GM19463 (cell line): Measurements from ENCODE around the gene KRT7.

ENCODE experiments used
- ATAC-seq: cut with Tn5 transposase; IDR thresholded peaks from one replicate; pipeline ENCODE4 v1.9.1; 2021; ENCODE audit warnings: mild to moderate bottlenecking, moderate library complexity; ENCODE audit not compliant: unreplicated experiment

Gene KRT7

GRCh38 chr12:52199294-52199919, 33.6 kb upstream of the KRT7 start:
- no peak for ATAC-seq

DNA sequence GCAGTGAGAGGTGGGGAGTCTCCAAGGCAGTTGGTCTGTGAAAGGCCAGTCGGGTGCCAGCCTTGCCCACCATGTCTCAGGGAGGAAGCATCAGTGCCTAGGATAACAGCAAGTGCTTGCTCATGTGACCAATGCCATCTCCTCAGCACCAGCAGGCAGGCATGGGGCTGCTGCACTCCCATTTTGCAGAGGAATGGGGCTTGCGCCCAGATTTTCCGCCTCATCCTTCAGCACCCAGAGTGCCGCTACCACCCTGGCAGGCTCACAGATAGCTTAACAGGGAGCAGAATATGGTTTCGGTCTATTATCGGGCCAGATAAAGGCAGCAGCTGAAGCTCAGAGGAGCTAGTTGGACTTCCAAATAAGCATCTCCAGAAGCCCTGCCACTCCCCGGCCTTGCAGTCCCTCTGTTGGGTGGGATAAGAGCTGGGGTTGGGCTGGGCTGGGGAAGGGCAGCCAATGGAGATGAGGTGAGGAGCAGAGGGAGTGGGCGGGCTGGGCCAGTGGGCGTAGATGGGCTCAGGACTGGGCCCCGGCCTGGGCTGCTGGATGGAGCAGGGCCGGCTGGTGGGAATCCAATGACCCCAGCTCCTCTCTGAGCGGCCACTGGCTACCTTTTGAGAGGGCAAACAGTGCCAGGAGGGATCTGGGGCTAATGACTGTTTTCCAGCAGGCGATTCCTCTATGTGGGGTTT, 32.8 kb upstream of the KRT7 start:
- ATAC-seq, result no peak

DNA sequence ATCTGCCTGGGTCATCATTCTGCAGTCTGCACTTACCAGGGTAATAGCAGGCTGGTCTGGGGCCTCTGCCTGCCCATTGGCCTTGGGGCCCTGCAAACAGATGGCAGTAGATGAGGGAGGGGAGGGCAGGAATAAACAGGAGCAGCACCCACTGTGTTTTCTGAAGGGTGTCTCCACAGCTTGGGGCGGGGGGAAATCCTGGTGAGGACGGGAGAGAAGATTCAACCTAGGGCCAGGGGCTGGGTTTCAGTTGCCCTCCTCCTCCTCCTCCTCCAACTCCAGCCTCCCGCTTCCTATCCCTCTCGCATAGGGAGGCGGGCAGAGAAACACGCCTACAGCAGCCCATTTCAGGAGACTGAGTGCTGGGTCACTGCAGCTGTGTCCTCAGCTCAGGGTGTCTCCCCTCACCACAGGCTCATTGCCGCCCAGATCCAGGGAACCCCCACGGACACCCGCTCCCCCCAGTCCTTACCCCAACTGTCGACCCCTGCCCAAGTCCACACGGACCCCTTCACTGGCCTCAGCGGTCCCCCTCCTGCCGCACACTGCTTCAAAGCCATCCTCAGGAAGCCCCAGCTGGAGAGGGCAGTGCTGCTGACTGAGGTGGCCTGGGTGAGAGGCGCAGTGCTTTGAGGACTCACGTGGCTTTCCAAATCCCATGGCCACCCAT, 32.1 kb upstream of the KRT7 start:
- no peak for ATAC-seq

DNA sequence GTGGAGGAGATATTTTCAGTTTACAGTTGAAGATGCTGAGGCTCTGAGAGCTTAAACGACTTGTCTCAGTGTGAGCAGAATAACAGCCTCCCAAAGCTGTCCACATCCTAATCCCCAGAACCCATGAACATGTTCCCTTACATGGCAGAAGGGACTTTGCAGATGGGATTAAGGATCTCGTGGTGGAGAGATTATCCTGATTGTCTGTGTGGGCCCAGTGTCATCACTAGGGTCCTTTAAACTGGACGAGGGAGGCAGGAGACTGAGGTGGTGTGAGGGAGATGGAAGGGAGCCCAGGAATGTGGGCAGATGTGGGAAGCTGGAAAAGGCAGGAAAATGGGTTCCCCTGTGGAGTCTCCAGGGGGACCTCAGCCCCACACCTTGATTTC, 31.6 kb upstream of the KRT7 start:
- no peak for ATAC-seq

DNA sequence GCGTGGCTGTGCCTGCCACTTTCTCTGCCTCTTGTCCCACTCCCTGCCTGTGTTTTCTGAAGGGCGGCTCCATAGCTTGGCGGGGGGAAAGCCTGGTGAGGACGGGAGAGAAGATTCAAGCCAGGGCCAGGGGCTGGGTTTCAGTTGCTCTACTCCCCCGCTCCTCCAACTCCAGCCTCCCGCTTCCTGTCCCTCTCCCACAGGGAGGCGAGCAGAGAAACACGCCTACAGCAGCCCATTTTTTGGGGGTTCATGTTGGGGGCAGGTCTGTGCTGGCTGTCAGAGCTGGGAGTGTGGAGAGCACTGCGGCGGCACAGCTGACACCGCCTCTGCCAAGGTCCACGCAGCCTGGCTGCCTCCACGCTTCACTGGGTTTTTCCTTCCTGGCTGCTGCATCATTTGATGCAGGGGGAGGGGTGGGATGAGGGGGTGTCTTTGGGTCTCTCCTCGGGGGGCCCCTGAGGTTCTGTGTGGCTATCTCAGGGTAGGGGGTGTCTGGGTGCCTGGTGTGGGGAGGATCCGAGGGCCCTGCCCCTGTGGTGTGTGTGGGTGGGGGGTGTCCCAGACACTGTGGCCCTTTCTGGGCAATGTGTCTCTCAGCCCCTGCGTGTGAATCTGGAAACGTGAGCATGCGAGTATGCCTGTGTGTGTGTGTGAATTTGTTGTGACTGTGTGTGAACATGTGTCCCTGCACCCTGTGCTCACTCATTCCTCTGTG, 30.5 kb upstream of the KRT7 start:
- ATAC-seq, result no peak

GRCh38 chr12:52203079-52203921, 29.7 kb upstream of the KRT7 start:
- ATAC-seq, result no peak

- no peak for ATAC-seq
These were observed 28.7 kb upstream of the KRT7 start for GRCh38 chr12:52204095-52204930.

- ATAC-seq, result no peak
These were observed 28.0 kb upstream of the KRT7 start for GRCh38 chr12:52204931-52205505.

- no peak for ATAC-seq
These were observed 27.3 kb upstream of the KRT7 start for GRCh38 chr12:52205612-52206303.

GRCh38 chr12:52206304-52207040, 26.6 kb upstream of the KRT7 start:
- ATAC-seq, result no peak

DNA sequence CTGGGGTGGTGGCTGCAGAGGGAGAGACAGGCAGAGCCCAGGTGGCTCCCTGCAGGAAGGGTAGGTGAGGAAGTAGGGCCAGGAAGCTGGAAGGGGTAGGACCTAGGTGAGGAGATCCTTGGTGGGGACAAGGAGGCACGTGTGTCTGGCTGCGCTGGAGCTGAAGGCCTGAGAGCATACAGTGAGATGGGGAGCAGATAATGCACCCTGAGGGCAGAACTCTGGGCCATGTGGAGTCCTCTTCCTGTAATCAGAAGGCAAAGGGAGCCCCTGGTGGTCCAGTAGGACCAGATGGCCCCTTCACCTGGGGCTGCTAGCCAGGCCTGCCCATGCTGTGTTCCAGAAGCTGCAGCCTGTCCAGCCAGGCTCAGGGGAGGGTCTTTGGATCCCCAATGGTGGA, 25.9 kb upstream of the KRT7 start:
- ATAC-seq, result no peak

GRCh38 chr12:52207895-52208294, 25.1 kb upstream of the KRT7 start:
- ATAC-seq, result no peak

- ATAC-seq, result no peak
These were observed 24.4 kb upstream of the KRT7 start for GRCh38 chr12:52208424-52209165.

DNA sequence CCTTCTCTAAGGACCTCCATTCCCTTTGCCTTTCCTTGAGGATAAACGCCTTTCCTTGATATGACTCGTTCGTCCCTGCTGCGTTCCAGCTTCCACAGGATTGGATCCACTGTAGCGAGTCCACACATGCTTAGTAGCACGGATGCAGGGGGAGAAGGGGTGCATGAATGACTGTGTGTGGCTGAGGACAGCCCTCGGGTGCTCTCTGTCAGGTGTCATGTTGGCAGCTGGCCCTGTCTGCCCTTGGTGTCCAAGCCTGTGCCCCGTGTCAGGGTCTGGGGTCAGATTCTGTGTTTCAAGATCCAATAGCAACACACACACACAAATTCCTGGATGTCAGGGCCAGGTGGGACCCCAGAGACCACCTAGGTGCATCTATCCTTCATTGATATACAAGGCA, 23.7 kb upstream of the KRT7 start:
- no peak for ATAC-seq

GRCh38 chr12:52210186-52210924, 22.7 kb upstream of the KRT7 start:
- no peak for ATAC-seq

DNA sequence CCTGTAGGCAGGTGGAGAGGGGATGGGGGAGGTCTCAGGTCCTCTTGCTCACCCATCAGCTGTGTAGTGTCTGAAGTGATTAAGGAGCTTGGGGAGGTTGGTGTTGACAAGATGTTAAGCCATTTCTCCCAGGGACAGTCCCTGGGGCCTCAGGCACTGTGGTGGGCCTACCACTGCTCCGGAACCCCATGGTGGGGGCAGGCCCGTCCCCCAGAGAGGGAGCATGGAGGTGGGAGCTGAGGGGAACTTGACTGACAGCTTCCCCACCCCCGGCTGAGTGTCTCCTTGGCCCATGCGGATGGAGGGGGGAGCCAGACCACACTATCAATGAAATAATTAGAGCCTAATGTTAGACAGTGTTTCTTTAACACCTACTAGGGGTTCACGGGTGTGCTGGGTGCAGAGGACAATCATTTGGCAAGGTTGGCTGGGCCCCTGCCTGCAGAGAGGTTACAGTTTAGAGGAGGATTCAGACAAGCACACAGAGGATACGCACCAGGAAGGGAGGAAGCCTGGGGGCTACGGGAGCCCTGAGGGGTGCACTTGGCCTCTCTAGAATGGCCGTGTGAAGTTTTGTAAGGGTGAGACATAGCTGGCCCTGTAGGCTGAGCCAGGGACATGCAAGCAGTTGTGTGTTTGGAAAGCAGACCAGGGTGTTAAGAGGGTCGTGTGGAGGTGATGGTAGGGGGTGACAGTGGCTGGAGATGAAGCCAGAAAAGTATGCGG, 22.0 kb upstream of the KRT7 start:
- no peak for ATAC-seq
